GM21381 (cell line): ENCODE data around the gene SOX3.

Source experiments
- ATAC-seq: cut with Tn5 transposase; IDR thresholded peaks from one replicate; pipeline ENCODE4 v1.9.1; 2021; ENCODE audit warnings: mild to moderate bottlenecking, moderate library complexity; ENCODE audit not compliant: unreplicated experiment

SOX3 gene

DNA sequence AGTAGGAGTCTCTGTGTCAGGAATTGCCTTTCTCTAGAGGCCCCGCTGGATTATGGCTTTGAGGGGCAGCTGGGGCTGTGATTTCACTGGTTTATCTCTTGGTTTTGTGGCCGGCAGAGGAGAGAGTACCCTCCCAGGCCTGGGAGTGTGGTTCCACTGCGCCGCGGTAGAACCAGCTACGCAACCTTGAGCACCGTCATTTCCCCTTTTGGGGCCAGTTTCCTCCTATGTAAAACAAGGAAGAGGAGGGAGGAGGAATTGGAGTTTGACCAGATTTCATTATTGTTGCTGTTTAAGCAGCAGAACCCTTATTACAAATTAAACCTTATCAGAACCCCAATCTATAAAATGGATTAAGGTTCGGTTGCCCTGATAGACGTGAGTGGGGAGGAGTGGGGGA lies 4.4 kb downstream of the SOX3 start:
- ATAC-seq: no peak

DNA sequence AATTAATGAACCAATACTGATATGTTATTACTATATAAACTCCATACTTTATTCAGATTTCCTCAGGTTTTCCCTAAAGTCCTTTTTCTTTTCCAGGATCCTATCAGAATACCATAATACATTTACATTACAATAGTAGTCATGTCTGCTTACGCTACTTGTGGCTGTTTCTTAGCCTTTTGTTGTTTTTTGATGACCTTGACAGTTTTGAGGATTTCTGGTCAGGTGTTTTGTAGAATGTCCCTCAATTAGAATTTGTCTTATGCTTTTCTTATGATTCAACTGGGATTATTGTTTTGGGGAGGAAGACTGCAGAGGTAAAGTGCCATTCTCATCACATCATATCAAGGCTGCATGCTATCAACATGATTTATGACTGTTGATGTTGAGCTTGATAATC lies 9.1 kb downstream of the SOX3 start:
- ATAC-seq: no peak

DNA sequence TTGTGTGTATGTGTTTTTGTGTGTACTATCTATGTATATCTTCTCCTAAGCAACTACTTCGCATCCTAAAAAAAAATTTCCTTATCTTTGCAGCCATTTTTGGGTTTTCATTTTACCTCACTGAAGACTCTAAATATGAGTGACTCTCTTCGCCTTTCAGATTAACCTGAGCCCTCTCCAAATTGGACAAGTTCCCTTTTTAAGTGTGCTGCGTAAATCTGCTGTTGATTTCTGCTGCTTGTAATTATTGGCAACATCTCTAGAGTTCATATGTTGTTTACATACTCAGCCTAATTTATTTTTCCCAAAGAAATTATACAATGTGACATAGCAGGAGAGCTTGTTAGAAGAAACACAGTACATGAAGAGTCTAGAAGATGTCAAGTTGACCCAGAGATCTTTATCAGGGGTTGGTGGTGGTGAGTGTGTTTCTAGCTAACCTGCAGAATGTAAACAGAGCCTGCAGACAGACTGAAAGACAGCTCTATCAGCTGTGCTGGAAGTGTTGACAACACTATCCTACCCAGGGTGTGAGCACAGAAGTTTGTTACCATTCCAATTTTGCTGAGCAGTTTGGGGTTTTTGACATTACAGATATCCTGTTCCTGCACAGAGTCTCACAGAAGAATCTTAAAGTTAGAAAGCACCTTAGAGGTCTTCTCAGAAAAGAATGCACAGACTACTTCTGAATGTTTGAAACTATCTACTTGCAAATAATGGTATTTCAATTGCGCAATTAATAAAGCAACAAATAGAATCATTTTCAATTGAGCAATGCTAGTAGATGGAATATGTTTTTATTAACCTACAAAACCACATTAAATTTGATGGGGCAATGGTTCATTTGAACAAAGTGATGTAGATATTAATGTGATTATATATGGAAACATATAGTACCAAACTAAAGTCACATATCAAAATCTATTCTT lies 12.5 kb downstream of the SOX3 start:
- no peak for ATAC-seq

DNA sequence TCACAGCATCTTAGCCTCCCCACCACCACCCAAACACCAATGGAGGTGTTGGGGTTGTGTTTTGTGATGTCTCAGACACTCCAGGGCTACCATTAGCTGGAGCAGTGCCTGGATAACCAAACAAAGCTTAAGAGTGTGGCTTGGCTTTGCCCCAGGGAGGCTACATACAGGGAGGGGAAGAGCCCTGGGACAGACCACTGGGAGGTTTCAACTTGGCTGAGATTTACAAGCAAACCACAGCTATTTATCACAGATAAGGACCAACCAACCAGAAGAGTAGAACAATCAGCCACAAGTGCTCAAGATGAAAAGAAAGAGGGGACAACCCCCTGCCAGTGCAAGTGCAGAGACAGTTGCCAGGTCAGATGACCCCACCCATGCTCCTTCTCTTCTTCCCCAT lies 24.1 kb downstream of the SOX3 start:
- ATAC-seq: no peak

DNA sequence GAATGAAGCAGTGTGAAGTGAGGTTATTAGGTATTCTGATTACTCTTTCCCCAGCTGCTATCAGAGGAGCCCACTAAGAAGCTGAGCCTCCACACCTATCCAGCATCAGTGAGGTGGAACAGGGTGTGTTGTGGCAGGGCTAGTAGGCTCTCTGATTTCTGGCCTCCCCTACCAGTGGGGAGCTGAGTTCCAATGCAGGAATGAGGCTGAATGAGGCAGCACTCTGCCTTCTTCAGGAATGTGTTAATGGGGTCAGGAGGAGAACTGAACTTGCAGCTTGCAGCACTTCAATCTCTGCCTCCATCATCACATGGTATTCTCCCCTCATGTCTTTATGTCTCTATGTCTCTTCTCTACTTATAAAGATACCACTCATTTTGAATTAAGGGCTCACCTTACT lies 26.9 kb downstream of the SOX3 start:
- ATAC-seq: no peak

DNA sequence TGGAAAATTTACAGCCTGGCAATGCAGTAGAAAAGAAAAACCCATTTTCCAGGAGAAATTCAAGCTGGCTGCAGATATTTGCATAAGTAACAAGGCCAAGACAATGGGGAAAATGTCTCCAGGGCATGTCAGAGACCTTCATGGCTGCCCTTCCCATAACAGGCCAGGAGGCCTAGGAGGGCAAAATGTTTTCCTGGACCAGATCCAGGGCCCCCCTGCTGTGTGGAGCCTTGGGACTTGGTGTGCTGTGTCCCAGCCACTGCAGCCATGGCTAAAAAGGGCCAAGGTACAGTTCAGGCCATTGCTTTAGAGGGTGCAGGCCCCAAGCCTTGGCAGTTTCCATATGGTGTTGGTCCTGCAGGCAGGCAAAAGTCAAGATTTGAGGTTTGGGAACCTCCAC lies 29.8 kb downstream of the SOX3 start:
- no peak for ATAC-seq

DNA sequence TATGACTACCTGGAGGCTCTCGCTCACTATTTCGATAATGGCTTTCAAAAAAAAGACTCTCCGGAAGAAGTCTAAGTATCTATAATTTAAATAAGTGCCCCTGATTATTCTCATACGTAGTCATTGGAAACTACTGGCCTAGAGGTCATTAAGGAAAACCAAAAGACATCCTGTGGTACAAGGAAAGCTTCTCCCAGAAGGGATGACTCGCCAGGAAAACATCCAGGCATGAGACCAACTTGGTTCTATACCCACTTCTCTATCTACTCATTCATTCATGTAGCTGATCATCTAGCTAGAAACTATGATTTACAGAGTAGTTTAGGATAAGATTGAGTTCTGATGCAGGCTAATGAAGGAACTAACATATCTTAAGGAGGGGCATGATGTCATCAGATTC lies 37.7 kb downstream of the SOX3 start:
- no peak for ATAC-seq
